K562 (cell line): ENCODE results near the gene SPATA13. TPM values are rescaled to one million over a fixed set of nuclear protein-coding genes. Genes with fewer than 3 reads are reported as not detected.

Experiments used
- ATAC-seq: fragments of 200-7000 bp; cut with Tn5 transposase; 3 replicates; pipeline ENCODE4 v1.9.1; 2020; ENCODE audit warnings: moderate library complexity
- BruUV-seq: library from RNA; stranded (reverse); fragments of 400-500 nt; replicated peaks from 2 replicates; lab custom pipeline; 2021; lab: Mats Ljungman, UMichigan
- CTCF ChIA-PET: fragments of 300-600 bp; formaldehyde crosslinking; extraction: SDS; loops from one replicate; lab custom pipeline; 2021; ENCODE audit warnings: low intra/inter-chr PET ratio; lab: Yijun Ruan, JAX
- POLR2A ChIA-PET: fragments of 300-600, 350-650 bp; sonication (Branson Sonifier 250); formaldehyde crosslinking; extraction: SDS; loops from one replicate; lab custom pipeline; 2021; ENCODE audit warnings: antibody characterized with exemption, inconsistent platforms; lab: Yijun Ruan, JAX
- DNase-seq, 4 experiments: peaks; one replicate each; pipeline versions ENCODE4 v3.0.0 to v3.0.0-alpha.2; 2011 to 2018; ENCODE audit warnings: low spot score in 3 of 4, mixed read lengths in 3 of 4; ENCODE audit errors: extremely low read depth in 1 of 4
- FAIRE-seq: peaks from 2 replicates; lab custom pipeline; 2011; peaks lifted over from hg19 to GRCh38; lab: Jason Lieb, UNC
- H2AFZ ChIP-seq: 2 replicates; pipeline ENCODE4 v1.6.0; 2011; ENCODE audit warnings: low read depth, low read length, control low read depth, inconsistent platforms
- H3K27ac ChIP-seq: fragments of 200-600 bp; 3 replicates; pipeline ENCODE4 v1.8.0; 2011; ENCODE audit warnings: low read depth, mild to moderate bottlenecking, control low read depth, inconsistent platforms, low read length, moderate library complexity, mixed read lengths; ENCODE audit errors: extremely low read depth
- H3K27me3 ChIP-seq, 2 experiments: fragments of 300-600 bp in 1 of 2; 2 replicates in 1 of 2; 3 replicates in 1 of 2; pipeline versions ENCODE4 v1.6.0 to v1.8.0; 2011; ENCODE audit warnings: inconsistent platforms in 2 of 2, low read length in 2 of 2, mild to moderate bottlenecking in 1 of 2, mixed read lengths in 1 of 2, moderate library complexity in 1 of 2; ENCODE audit not compliant: control insufficient read depth in 2 of 2, insufficient read depth in 2 of 2
- H3K36me3 ChIP-seq: fragments of 300-600 bp; 3 replicates; pipeline ENCODE4 v1.8.0; 2011; ENCODE audit warnings: mild to moderate bottlenecking, low read length, inconsistent platforms; ENCODE audit not compliant: control insufficient read depth, insufficient read depth
- H3K4me1 ChIP-seq, 2 experiments: fragments of 200-600 bp in 1 of 2; replicated peaks in 1 of 2; 2 replicates in 1 of 2; 3 replicates in 1 of 2; pipeline versions ENCODE4 v1.5.1 to v1.8.0; 2011; ENCODE audit warnings: inconsistent platforms in 2 of 2, low read length in 2 of 2, mild to moderate bottlenecking in 1 of 2, mixed read lengths in 1 of 2, moderate library complexity in 1 of 2; ENCODE audit not compliant: control insufficient read depth in 2 of 2, insufficient read depth in 2 of 2
- H3K4me2 ChIP-seq: 2 replicates; pipeline ENCODE4 v1.6.1; 2011; ENCODE audit warnings: low read length, control low read depth, inconsistent platforms, mixed read lengths; ENCODE audit not compliant: insufficient read depth
- H3K4me3 ChIP-seq: fragments of 200-600 bp; sonication (generic), shearing (Covaris generic); 2 replicates; pipeline ENCODE4 v1.5.1; 2016; ENCODE audit warnings: control low read depth, inconsistent platforms
- H3K79me2 ChIP-seq: fragments of 200-600 bp; 3 replicates; pipeline ENCODE4 v1.8.0; 2011; ENCODE audit warnings: low read length, inconsistent platforms; ENCODE audit not compliant: control insufficient read depth, insufficient read depth
- H3K9ac ChIP-seq, 2 experiments: 2 replicates each; pipeline versions ENCODE4 v1.6.0 to v1.6.1; 2011; ENCODE audit warnings: low read depth in 2 of 2, low read length in 2 of 2, control low read depth in 1 of 2, inconsistent platforms in 1 of 2, mild to moderate bottlenecking in 1 of 2, mixed read lengths in 1 of 2; ENCODE audit not compliant: insufficient read depth in 1 of 2
- H3K9me1 ChIP-seq: one replicate; pipeline ENCODE4 v1.6.0; 2011; ENCODE audit warnings: inconsistent platforms, mild to moderate bottlenecking, low read length, moderate library complexity; ENCODE audit not compliant: control insufficient read depth, insufficient read depth
- H3K9me3 ChIP-seq: replicated peaks from 2 replicates; pipeline ENCODE4 v1.5.1; 2011; ENCODE audit warnings: low read depth, low read length, inconsistent platforms; ENCODE audit not compliant: control insufficient read depth, insufficient read depth
- H4K20me1 ChIP-seq: replicated peaks from 2 replicates; pipeline ENCODE4 v1.6.1; 2011; ENCODE audit warnings: low read length, inconsistent platforms, mixed read lengths; ENCODE audit not compliant: control insufficient read depth, insufficient read depth
- ARNT ChIP-seq, 2 experiments: fragments of 450-650 bp; IDR thresholded peaks; 2 replicates each; pipeline ENCODE4 v1.6.1; 2016; ENCODE audit warnings: mild to moderate bottlenecking in 1 of 2
- ASH1L ChIP-seq: fragments of 450-650 bp; IDR thresholded peaks from 2 replicates; pipeline ENCODE4 v1.6.1; 2018; ENCODE audit warnings: borderline replicate concordance, mild to moderate bottlenecking, low read depth; ENCODE audit not compliant: partially characterized antibody
- BRCA1 ChIP-seq, 2 experiments: fragments of 450-650 bp in 1 of 2; sonication (generic) in 1 of 2; formaldehyde crosslinking in 1 of 2; IDR thresholded peaks; 2 replicates each; pipeline versions ENCODE4 v1.5.0 to v1.6.1; 2017 to 2020; ENCODE audit warnings: mild to moderate bottlenecking in 1 of 2, missing genetic modification reagents in 1 of 2
- ETV5 ChIP-seq: sonication (generic); formaldehyde crosslinking; IDR thresholded peaks from 2 replicates; pipeline ENCODE4 v1.4.0; 2020; ENCODE audit warnings: low read depth, mild to moderate bottlenecking, missing genetic modification reagents
- GATA2 ChIP-seq: sonication (generic); formaldehyde crosslinking; IDR thresholded peaks from 2 replicates; pipeline ENCODE4 v1.4.0; 2020; ENCODE audit warnings: mild to moderate bottlenecking, missing genetic modification reagents
- HDAC1 ChIP-seq, 2 experiments: fragments of 450-650 bp; IDR thresholded peaks; 2 replicates each; pipeline ENCODE4 v1.6.1; 2016 to 2017; ENCODE audit warnings: inconsistent platforms in 1 of 2, mild to moderate bottlenecking in 1 of 2, moderate library complexity in 1 of 2
- HNRNPK ChIP-seq: fragments of 200-400 bp; formaldehyde crosslinking; IDR thresholded peaks from one replicate; pipeline ENCODE4 v1.6.1; 2018; ENCODE audit warnings: mild to moderate bottlenecking, low read depth, low read length; ENCODE audit not compliant: poor library complexity, severe bottlenecking
- HNRNPL ChIP-seq: fragments of 200-400 bp; formaldehyde crosslinking; IDR thresholded peaks from 2 replicates; pipeline ENCODE4 v1.6.1; 2017; ENCODE audit warnings: low read depth, mild to moderate bottlenecking, low read length
- RBM17 ChIP-seq: fragments of 200-400 bp; formaldehyde crosslinking; IDR thresholded peaks from 2 replicates; pipeline ENCODE4 v1.6.1; 2017; ENCODE audit warnings: low read depth, mild to moderate bottlenecking, low read length, borderline replicate concordance
- SAFB2 ChIP-seq: fragments of 200-400 bp; formaldehyde crosslinking; IDR thresholded peaks from 2 replicates; pipeline ENCODE4 v1.6.1; 2018; ENCODE audit warnings: borderline replicate concordance, low read length, low read depth, moderate library complexity; ENCODE audit not compliant: severe bottlenecking
- SIN3A ChIP-seq, 2 experiments: fragments of 150-350 bp in 1 of 2; IDR thresholded peaks; 2 replicates each; pipeline ENCODE4 v1.6.1; 2011 to 2016; ENCODE audit warnings: borderline replicate concordance in 2 of 2, low read depth in 2 of 2, low read length in 2 of 2, mild to moderate bottlenecking in 2 of 2, moderate library complexity in 2 of 2; ENCODE audit not compliant: control insufficient read depth in 1 of 2
- SNIP1 ChIP-seq: fragments of 450-650 bp; IDR thresholded peaks from 2 replicates; pipeline ENCODE4 v1.7.1; 2017; ENCODE audit warnings: low read depth, mild to moderate bottlenecking
- TCFL5 ChIP-seq: fragments of 250-450 bp; sonication (Bioruptor Pico); conservative IDR thresholded peaks from 2 replicates; pipeline ENCODE4 v1.6.1; 2021; ENCODE audit warnings: mild to moderate bottlenecking, moderate library complexity, matching md5 sums
- ZBED1 ChIP-seq: IDR thresholded peaks from 2 replicates; pipeline ENCODE4 v1.6.1; 2014
- ZFP36 ChIP-seq: fragments of 150-350 bp; IDR thresholded peaks from 2 replicates; pipeline ENCODE4 v1.6.1; 2018; ENCODE audit warnings: low read length, low read depth; ENCODE audit not compliant: partially characterized antibody
- ZKSCAN8 ChIP-seq: fragments of 200-800 bp; sonication (Bioruptor generic); IDR thresholded peaks from 2 replicates; pipeline ENCODE4 v1.6.1; 2016; ENCODE audit warnings: missing genetic modification characterization, missing compliant biosample characterization
- ZNF12 ChIP-seq: sonication (generic); formaldehyde crosslinking; IDR thresholded peaks from 2 replicates; pipeline ENCODE4 v1.4.0; 2020; ENCODE audit warnings: mild to moderate bottlenecking, missing genetic modification reagents
- WGBS: fragments of 100-300 bp; shearing (Covaris generic); methylation state at CpG from one replicate; pipeline ENCODE4 v1.1.6; 2016; ENCODE audit warnings: low coverage, mixed read lengths; ENCODE audit not compliant: insufficient coverage; ENCODE audit errors: missing lambda C conversion rate; 5-methylcytosine and 5-hydroxymethylcytosine counted together
- in situ Hi-C: fragments of 300-500 bp; cut with MboI; formaldehyde crosslinking; loops from 4 replicates; pipeline ENCODE4 v1.15.0; 2018; ENCODE audit warnings: inconsistent platforms, mixed read lengths
- intact Hi-C: fragments of 100-400 bp; cut with micrococcal nuclease; formaldehyde crosslinking; loops from 2 replicates; pipeline ENCODE4 v1.14.2; 2022
- polyA plus RNA-seq, 8 experiments: library from polyadenylated mRNA; depleted of rRNA in 4 of 8; stranded (reverse) in 5 of 8; unstranded in 3 of 8; fragments of >200 nt; fragmentation: Nextera tagmentation in 2 of 8; fragmentation: Illumina TruSeq in 1 of 8; extraction: Ambion mirVana in 2 of 8; extraction: Trizol in 1 of 8; gene quantifications; 2 replicates each; pipeline versions ENCODE4 v1.2.1 to v1.2.3, GENCODE V29; 2011 to 2014; ENCODE audit warnings: inconsistent platforms in 1 of 8, missing spikeins in 1 of 8
- total RNA-seq, 7 experiments: library from RNA; depleted of rRNA in 6 of 7; stranded (reverse); fragments of >200 nt in 6 of 7; fragmentation: Illumina TruSeq in 2 of 7; extraction: Trizol in 2 of 7; gene quantifications; 2 replicates each; pipeline versions ENCODE4 v1.2.1 to v1.2.3, GENCODE V29; 2011 to 2021; ENCODE audit warnings: low replicate concordance in 1 of 7
- TF ChIP-seq, protein P1 (sequence below): fragments of 450-650 bp; IDR thresholded peaks from 2 replicates; pipeline ENCODE4 v1.6.1; 2016
- TF ChIP-seq, protein P2 (sequence below): sonication (generic); formaldehyde crosslinking; IDR thresholded peaks from 2 replicates; pipeline ENCODE4 v1.8.1; 2023; ENCODE audit warnings: mild to moderate bottlenecking, missing genetic modification reagents

The SPATA13 gene
- total and polyA plus RNA-seq, 9 of the 15 experiments (the other 6 are each of a cell fraction or from before 2014, with no cell fraction given), result 0.08 to 0.99 (median 0.21) TPM; not detected in 2

DNA sequence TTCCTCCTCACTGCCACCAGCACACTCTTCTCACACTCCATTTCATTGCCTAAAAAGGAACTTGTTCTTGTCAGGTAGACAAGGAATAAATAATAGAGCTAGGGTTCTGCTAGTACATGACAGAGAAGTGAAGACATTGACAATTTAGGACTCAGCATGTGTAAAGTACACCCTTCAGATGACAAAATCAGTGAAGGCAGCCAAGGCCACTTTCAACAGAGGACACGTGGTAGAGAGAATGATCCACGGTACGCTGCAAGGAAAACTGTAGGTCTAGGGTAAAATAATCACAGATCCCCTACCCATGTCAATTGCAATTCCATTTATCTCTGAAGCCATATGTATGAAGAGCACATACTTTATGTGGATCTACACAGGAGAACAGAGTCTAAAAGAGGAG, 7.2 kb upstream of the SPATA13 start:
- POLR2A ChIA-PET, result no interaction called here
- ATAC-seq, result no peak

More for the DNA sequence above, 7.2 kb upstream of the SPATA13 start:
- H2AFZ ChIP-seq, result no peak overlapping the region
- in situ Hi-C loops, result no loop called here
- no peaks in the 10 kb centered on the region for H3K9me3 ChIP-seq
- WGBS, result 2% methylated on average over 3 of the region's 3 CpGs
- CTCF ChIA-PET, result no interaction called here
- intact Hi-C loops, result no loop called here
- no peaks in the 10 kb centered on the region for H3K4me1 ChIP-seq
- peaks cover 0 to 12% of the 10 kb centered on the region in 2 experiments; a peak in 1 of 5 replicates for H3K27me3 ChIP-seq
- no peaks in the 10 kb centered on the region for H4K20me1 ChIP-seq
- no peak overlapping the region for H3K4me2 ChIP-seq
- H3K9me1 ChIP-seq, result no peaks in the 10 kb centered on the region
- FAIRE-seq, result no peak
- H3K79me2 ChIP-seq, result no peaks in the 10 kb centered on the region
- TF ChIP-seq GATA2 (CRISPR knock-in tag) (no peak), ZFP36 (no peak), SAFB2 (no peak), ZKSCAN8 (CRISPR knock-in tag) (no peak), ASH1L (no peak), HDAC1 (IDR thresholded peaks at IDR 0.05) (no peak), SNIP1 (no peak), ARNT (IDR thresholded peaks at IDR 0.05) (no peak), HNRNPL (no peak), TCFL5 (no peak), ETV5 (CRISPR knock-in tag) (no peak), SIN3A (IDR thresholded peaks at IDR 0.05; ENCODE audit: borderline replicate concordance in 2 of 2, control insufficient read depth in 1 of 2, low read depth in 2 of 2, low read length in 2 of 2) (no peak), BRCA1 (IDR thresholded peaks at IDR 0.05) (no peak), BRCA1 (CRISPR knock-in tag; IDR thresholded peaks at IDR 0.05) (no peak), RBM17 (no peak), ZBED1 (no peak), ZNF12 (CRISPR knock-in tag) (no peak), HNRNPK (no peak)
- TF ChIP-seq, protein P1, sequence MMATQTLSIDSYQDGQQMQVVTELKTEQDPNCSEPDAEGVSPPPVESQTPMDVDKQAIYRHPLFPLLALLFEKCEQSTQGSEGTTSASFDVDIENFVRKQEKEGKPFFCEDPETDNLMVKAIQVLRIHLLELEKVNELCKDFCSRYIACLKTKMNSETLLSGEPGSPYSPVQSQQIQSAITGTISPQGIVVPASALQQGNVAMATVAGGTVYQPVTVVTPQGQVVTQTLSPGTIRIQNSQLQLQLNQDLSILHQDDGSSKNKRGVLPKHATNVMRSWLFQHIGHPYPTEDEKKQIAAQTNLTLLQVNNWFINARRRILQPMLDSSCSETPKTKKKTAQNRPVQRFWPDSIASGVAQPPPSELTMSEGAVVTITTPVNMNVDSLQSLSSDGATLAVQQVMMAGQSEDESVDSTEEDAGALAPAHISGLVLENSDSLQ, result no peak
- TF ChIP-seq, protein P2, sequence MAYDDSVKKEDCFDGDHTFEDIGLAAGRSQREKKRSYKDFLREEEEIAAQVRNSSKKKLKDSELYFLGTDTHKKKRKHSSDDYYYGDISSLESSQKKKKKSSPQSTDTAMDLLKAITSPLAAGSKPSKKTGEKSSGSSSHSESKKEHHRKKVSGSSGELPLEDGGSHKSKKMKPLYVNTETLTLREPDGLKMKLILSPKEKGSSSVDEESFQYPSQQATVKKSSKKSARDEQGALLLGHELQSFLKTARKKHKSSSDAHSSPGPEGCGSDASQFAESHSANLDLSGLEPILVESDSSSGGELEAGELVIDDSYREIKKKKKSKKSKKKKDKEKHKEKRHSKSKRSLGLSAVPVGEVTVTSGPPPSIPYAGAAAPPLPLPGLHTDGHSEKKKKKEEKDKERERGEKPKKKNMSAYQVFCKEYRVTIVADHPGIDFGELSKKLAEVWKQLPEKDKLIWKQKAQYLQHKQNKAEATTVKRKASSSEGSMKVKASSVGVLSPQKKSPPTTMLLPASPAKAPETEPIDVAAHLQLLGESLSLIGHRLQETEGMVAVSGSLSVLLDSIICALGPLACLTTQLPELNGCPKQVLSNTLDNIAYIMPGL (CRISPR knock-in tag), result no peak
- no peak for DNase-seq
- BruUV-seq, result no TSS peak
- H3K36me3 ChIP-seq, result no peaks in the 10 kb centered on the region
- no peak overlapping the region for H3K4me3 ChIP-seq
- H3K9ac ChIP-seq, result no peak overlapping the region
- no peak overlapping the region for H3K27ac ChIP-seq
